DND-41 (cell line): ENCODE data around the gene SAMD8.

ENCODE experiments used
- ATAC-seq: fragments of 200-7000 bp; cut with Tn5 transposase; 3 replicates; pipeline ENCODE4 v1.9.1; 2021; ENCODE audit warnings: low read depth; ENCODE audit not compliant: insufficient read depth
- DNase-seq: peaks from one replicate; pipeline ENCODE4 v3.0.0-alpha.2; 2020
- H2AFZ ChIP-seq: 2 replicates; pipeline ENCODE4 v1.6.0; 2012; ENCODE audit warnings: low read depth, low read length
- H3K27ac ChIP-seq: 2 replicates; pipeline ENCODE4 v1.5.1; 2012; ENCODE audit warnings: low read length, inconsistent platforms
- H3K27me3 ChIP-seq: fragments of 200-600 bp; sonication (generic); 2 replicates; pipeline ENCODE4 v1.6.0; 2012; ENCODE audit warnings: low read length, mild to moderate bottlenecking, inconsistent platforms; ENCODE audit not compliant: insufficient read depth, poor library complexity
- H3K36me3 ChIP-seq: 2 replicates; pipeline ENCODE4 v1.5.1; 2012; ENCODE audit warnings: low read length, inconsistent platforms; ENCODE audit not compliant: insufficient read depth
- H3K4me1 ChIP-seq: 2 replicates; pipeline ENCODE4 v1.5.1; 2012; ENCODE audit warnings: mild to moderate bottlenecking, low read length; ENCODE audit not compliant: insufficient read depth
- H3K4me2 ChIP-seq: 2 replicates; pipeline ENCODE4 v1.6.0; 2012; ENCODE audit warnings: mild to moderate bottlenecking, moderate library complexity, low read length, inconsistent platforms; ENCODE audit not compliant: insufficient read depth
- H3K4me3 ChIP-seq, 2 experiments: fragments of 200-600 bp in 1 of 2; shearing (Covaris generic) in 1 of 2; 2 replicates each; pipeline ENCODE4 v1.5.1; 2012 to 2016; ENCODE audit warnings: inconsistent platforms in 2 of 2, low read length in 2 of 2, mild to moderate bottlenecking in 2 of 2, low read depth in 1 of 2, moderate library complexity in 1 of 2
- H3K79me2 ChIP-seq: 2 replicates; pipeline ENCODE4 v1.6.0; 2012; ENCODE audit warnings: low read length, inconsistent platforms; ENCODE audit not compliant: insufficient read depth
- H3K9ac ChIP-seq: 2 replicates; pipeline ENCODE4 v1.6.0; 2012; ENCODE audit warnings: low read depth, mild to moderate bottlenecking, inconsistent platforms, low read length, moderate library complexity
- H3K9me3 ChIP-seq: 2 replicates; pipeline ENCODE4 v1.5.1; 2012; ENCODE audit warnings: low read length, moderate library complexity, mild to moderate bottlenecking, inconsistent platforms; ENCODE audit not compliant: insufficient read depth, severe bottlenecking
- H4K20me1 ChIP-seq: 2 replicates; pipeline ENCODE4 v1.6.0; 2012; ENCODE audit warnings: low read length; ENCODE audit not compliant: insufficient read depth
- CTCF ChIP-seq: IDR thresholded peaks from 2 replicates; pipeline ENCODE4 v1.5.1; 2012; ENCODE audit warnings: borderline replicate concordance, low read length, moderate library complexity, mild to moderate bottlenecking; ENCODE audit not compliant: poor library complexity, severe bottlenecking; ENCODE audit errors: extremely low read depth
- EZH2 ChIP-seq: IDR thresholded peaks from 3 replicates; pipeline ENCODE4 v1.6.1; 2012; ENCODE audit warnings: borderline replicate concordance, low read depth, mild to moderate bottlenecking, moderate library complexity, low read length, inconsistent platforms; ENCODE audit not compliant: severe bottlenecking

The SAMD8 gene

GRCh38 chr10:75226095-75226494 lies 114.6 kb downstream of the SAMD8 start:
- H2AFZ ChIP-seq = no peak overlapping the region
- H4K20me1 ChIP-seq = peaks cover 59% of the 10 kb centered on the region
- H3K9ac ChIP-seq = no peak overlapping the region
- DNase-seq (no peak), ATAC-seq (no peak)
- no peaks in the 10 kb centered on the region for H3K27me3 ChIP-seq
- H3K27ac ChIP-seq = no peak overlapping the region
- H3K36me3 ChIP-seq = peaks cover 96% of the 10 kb centered on the region
- no peak for TF ChIP-seq CTCF
- TF ChIP-seq EZH2 = no peak
- H3K4me2 ChIP-seq = no peak overlapping the region
- no peak overlapping the region for H3K4me3 ChIP-seq
- H3K4me1 ChIP-seq = 0 out of 2 replicates have a peak, but pooled peaks cover 3% of the 10 kb centered on the region
- H3K9me3 ChIP-seq = no peaks in the 10 kb centered on the region
- H3K79me2 ChIP-seq = peaks cover 77% of the 10 kb centered on the region

GRCh38 chr10:75226656-75227055 lies 115.2 kb downstream of the SAMD8 start:
- Histone ChIP-seq H3K4me1 (0 out of 2 replicates have a peak, but pooled peaks cover 3% of the 10 kb centered on the region), H2AFZ (no peak overlapping the region), H3K9ac (no peak overlapping the region), H3K27me3 (no peaks in the 10 kb centered on the region), H3K4me2 (no peak overlapping the region), H3K4me3 (no peak overlapping the region), H3K9me3 (no peaks in the 10 kb centered on the region), H4K20me1 (peaks cover 63% of the 10 kb centered on the region), H3K79me2 (peaks cover 72% of the 10 kb centered on the region), H3K27ac (no peak overlapping the region), H3K36me3 (peaks cover 96% of the 10 kb centered on the region)
- no peak for ATAC-seq
- DNase-seq = no peak
- TF ChIP-seq EZH2 (no peak), CTCF (no peak)

GRCh38 chr10:75228278-75228677 lies 116.8 kb downstream of the SAMD8 start:
- H3K9ac ChIP-seq = no peak overlapping the region
- H3K36me3 ChIP-seq = peaks cover 93% of the 10 kb centered on the region
- no peaks in the 10 kb centered on the region for H3K4me1 ChIP-seq
- H3K9me3 ChIP-seq = no peaks in the 10 kb centered on the region
- no peak for ATAC-seq
- H3K79me2 ChIP-seq = peaks cover 56% of the 10 kb centered on the region
- no peak for DNase-seq
- TF ChIP-seq EZH2 (no peak), CTCF (no peak)
- H3K4me3 ChIP-seq = no peak overlapping the region
- no peaks in the 10 kb centered on the region for H3K27me3 ChIP-seq
- H3K27ac ChIP-seq = no peak overlapping the region
- H3K4me2 ChIP-seq = no peak overlapping the region
- H2AFZ ChIP-seq = no peak overlapping the region
- H4K20me1 ChIP-seq = peaks cover 52% of the 10 kb centered on the region

GRCh38 chr10:75228834-75229233 lies 117.4 kb downstream of the SAMD8 start:
- H3K4me2 ChIP-seq = no peak overlapping the region
- no peak for ATAC-seq
- no peak overlapping the region for H3K4me3 ChIP-seq
- TF ChIP-seq EZH2 (no peak), CTCF (no peak)
- H3K27ac ChIP-seq = no peak overlapping the region
- no peak overlapping the region for H3K9ac ChIP-seq
- H2AFZ ChIP-seq = no peak overlapping the region
- H3K36me3 ChIP-seq = peaks cover 93% of the 10 kb centered on the region
- H3K9me3 ChIP-seq = no peaks in the 10 kb centered on the region
- no peaks in the 10 kb centered on the region for H3K4me1 ChIP-seq
- DNase-seq = no peak
- no peaks in the 10 kb centered on the region for H3K27me3 ChIP-seq
- H4K20me1 ChIP-seq = peaks cover 48% of the 10 kb centered on the region
- peaks cover 50% of the 10 kb centered on the region for H3K79me2 ChIP-seq
